GM19193 (cell line): Measurements from ENCODE around the gene IL22.

Experiments used
- POLR2A ChIP-seq: IDR thresholded peaks from 4 replicates; pipeline ENCODE4 v1.6.1; 2011; ENCODE audit not compliant: insufficient read depth, insufficient read length; ENCODE audit errors: extremely low read depth

IL22 gene

GRCh38 chr12:68245180-68246021, 8.0 kb downstream of the IL22 start:
- no peak for TF ChIP-seq POLR2A

- TF ChIP-seq POLR2A = no peak
These were observed 10.6 kb downstream of the IL22 start for GRCh38 chr12:68242777-68243176.

- no peak for TF ChIP-seq POLR2A
These were observed 12.4 kb downstream of the IL22 start for GRCh38 chr12:68240975-68241374.

GRCh38 chr12:68240079-68240478, 13.3 kb downstream of the IL22 start:
- no peak for TF ChIP-seq POLR2A

GRCh38 chr12:68239309-68239982, 14.0 kb downstream of the IL22 start:
- no peak for TF ChIP-seq POLR2A

GRCh38 chr12:68237619-68238018, 15.8 kb downstream of the IL22 start:
- TF ChIP-seq POLR2A = no peak

- no peak for TF ChIP-seq POLR2A
These were observed 16.3 kb downstream of the IL22 start for GRCh38 chr12:68237078-68237477.

GRCh38 chr12:68236421-68237059, 16.9 kb downstream of the IL22 start:
- no peak for TF ChIP-seq POLR2A

GRCh38 chr12:68235576-68235975, 17.8 kb downstream of the IL22 start:
- TF ChIP-seq POLR2A = no peak

- TF ChIP-seq POLR2A = no peak
These were observed 19.3 kb downstream of the IL22 start for GRCh38 chr12:68234140-68234539.

- TF ChIP-seq POLR2A = no peak
These were observed 19.9 kb downstream of the IL22 start for GRCh38 chr12:68233498-68233897.

- no peak for TF ChIP-seq POLR2A
These were observed 21.7 kb downstream of the IL22 start for GRCh38 chr12:68231691-68232090.

- TF ChIP-seq POLR2A = no peak
These were observed 22.2 kb downstream of the IL22 start for GRCh38 chr12:68231229-68231628.

- no peak for TF ChIP-seq POLR2A
These were observed 23.4 kb downstream of the IL22 start for GRCh38 chr12:68229956-68230355.

- no peak for TF ChIP-seq POLR2A
These were observed 26.0 kb downstream of the IL22 start for GRCh38 chr12:68227356-68227755.

GRCh38 chr12:68225576-68226476, 27.6 kb downstream of the IL22 start, which contains the start of gene IL26:
Gene IL26, minus strand, starts transcription at chr12:68225810. Its CDS starts 54 bp downstream, at chr12:68225756.
- TF ChIP-seq POLR2A = no peak
